Embryonic facial prominence (tissue), 1 donor: ENCODE measurements around the gene PEX11B.
A peak's percentile ranks its signal among the peaks of the same experiment; 100 is the strongest.
"Not testable (repeated sequence)": the region's sequence is repeated elsewhere in the genome, so short reads cannot be mapped to it uniquely, and the experiment has no call there.

ENCODE experiments used
- DNase-seq: peaks from one replicate; pipeline ENCODE4 v3.0.0-alpha.2; 2016; ENCODE audit errors: extremely low spot score

The PEX11B gene

DNA sequence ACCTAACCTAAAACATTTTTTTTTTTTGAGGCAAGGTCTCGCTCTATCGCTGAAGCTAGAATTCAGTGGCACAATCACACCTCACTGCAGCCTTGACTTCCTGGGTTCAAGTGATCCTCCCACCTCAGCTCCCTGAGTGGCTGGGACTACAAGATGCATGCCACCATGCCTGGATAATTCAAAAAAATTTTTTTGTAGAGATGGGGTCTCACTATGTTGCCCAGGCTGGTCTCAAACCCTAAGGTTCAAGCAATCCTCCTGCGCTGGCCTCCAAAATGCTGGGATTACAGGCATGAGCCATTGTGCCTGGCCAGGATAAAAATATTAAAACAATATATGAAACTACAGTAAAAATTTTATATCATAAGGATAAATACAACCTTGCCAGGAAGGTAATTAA, 34.4 kb upstream of the PEX11B start:
- DNase-seq = no peak

DNA sequence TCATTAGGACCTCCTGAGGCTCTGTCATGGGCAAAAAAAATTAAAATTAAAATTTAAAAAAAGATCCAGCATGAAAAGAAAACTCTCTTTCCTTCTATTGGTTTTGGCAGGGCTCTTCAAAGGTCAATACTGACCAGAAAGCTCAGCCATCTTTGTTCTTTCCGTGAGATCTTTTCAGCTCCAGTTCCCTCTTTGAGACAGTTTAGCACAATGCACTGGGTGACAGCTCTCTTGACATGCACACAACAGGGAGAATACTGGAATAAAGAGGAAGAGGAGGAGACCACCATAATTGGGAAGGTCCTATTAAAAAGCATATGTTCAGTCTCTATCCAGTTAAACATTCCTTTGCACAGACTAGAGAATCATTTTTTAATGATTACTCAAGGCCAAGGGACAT, 33.0 kb upstream of the PEX11B start:
- DNase-seq = no peak

DNA sequence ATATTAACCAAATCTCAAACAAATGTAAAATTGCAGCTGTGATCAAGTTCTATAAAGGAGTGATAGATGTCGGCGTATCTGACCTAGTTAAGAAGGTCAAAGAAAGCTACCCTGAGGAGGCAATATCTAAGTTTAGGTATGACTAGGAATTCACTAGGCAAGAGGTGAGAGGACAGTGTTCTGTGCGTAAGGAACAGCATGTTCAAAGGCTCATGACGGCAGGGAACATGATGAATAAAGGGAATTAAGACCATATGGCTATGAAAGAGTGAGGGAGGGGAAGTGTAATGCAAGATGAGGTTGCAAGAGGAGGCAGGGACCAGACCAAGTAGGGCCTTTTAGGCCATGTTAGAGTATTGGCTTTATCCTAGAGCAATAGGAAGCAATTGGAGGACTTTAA, 30.7 kb upstream of the PEX11B start:
- DNase-seq = no peak

DNA sequence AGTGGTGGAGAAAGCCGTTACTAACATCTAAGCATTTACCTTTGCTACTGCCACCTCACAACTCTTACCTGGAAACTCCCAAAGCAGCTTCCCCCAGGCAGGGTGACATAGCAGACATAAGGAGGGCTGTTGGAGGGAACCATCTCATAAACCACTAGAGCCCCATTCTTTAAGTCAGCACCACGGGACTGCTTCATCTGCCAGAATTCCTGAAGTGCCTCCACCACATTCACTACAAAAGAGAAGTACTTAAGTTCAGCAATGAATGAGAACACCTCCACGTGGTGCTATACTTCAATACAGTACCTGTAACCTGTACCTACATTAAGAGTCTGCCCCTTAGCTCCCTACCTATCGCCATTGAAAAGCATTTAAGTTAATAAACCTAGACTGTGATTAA, 29.0 kb upstream of the PEX11B start:
- DNase-seq = no peak

DNA sequence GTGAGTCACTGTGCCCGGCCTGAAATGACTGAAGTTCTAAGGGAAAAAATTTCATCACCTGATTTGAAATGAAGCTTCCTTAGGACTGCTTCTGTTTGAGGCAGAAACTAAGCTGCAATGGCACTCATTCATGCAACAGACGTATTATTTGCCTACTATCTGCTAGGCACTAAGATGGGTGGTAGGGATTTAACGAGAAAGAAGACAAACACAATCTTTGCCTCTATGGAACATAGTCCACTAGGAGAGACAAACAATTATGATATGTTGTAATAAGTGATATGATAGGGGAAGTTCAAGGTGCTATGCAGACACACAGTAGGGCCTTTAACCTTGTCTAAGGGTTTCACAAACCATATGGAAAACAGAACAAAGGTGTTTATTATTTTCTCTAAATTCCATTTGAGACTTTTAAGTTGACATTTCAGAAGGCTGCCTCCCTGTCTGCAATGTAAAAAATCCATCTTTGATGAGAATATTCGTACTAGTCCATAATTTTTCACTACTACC, 28.0 kb upstream of the PEX11B start:
- no peak for DNase-seq

DNA sequence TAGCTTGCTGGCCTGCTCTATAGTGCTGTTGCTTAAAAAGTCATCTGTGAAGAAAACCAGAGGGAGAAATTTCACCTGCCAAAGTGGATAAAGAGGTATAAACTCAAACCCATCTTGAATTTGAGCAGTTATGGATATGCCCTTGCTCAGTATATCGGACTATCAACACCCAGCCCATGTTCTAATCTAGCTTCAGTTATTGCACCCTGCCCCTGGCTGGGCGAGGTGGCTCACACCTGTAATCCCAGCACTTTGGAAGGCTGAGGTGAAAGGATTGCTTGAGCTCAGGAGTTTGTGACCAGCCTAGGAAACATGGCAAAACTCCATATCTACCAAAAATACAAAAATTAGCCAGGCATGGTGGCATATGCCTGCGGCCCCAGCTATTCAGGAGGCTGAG, 26.0 kb upstream of the PEX11B start:
- DNase-seq = no peak

GRCh38 chr1:145942871-145943270, 24.4 kb upstream of the PEX11B start:
- DNase-seq = no peak

GRCh38 chr1:145942405-145942804, 23.9 kb upstream of the PEX11B start:
- DNase-seq = no peak

DNA sequence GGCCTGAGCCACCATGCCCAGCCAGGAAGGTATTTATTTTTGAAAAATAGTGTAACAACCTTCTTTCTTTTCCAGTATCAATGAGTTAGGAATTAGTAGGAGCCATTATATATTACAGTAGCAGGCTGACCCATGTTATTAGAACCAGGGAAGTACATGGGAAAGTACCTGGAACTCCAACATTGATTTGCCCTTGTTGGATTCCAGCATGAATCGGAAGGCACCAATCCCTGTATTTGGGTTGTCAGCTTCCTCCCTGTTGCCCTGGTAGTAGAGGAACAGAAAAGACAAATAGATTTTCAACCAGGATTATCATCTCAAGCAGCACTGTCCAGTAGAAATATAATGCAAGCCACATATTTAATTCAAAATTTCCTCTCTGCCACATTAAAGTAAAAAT, 18.9 kb upstream of the PEX11B start:
- DNase-seq = no peak

DNA sequence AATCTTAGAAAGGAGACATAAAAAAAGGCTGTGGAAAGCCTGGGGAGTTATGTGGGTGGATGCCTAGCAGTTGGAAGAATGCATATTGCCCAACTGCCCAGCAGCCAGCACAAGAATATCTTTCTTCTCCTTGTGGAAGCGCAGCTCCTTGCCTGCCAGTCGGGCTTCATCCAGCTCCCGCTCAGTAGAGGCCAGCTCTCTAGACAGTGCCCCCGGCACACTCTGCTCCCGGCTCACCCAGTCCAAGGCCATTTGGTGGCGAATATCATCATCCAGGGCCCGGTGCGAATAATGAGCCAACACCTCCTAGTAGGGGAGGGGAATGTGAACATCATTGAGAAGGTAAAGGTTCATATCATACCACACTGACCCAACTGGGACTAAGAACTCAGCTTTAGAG, 17.7 kb upstream of the PEX11B start:
- DNase-seq = no peak

- no peak for DNase-seq
These were observed 17.2 kb upstream of the PEX11B start for GRCh38 chr1:145935708-145936107.

- DNase-seq = not testable (repeated sequence)
These were observed 14.0 kb upstream of the PEX11B start for GRCh38 chr1:145932522-145933009.

DNA sequence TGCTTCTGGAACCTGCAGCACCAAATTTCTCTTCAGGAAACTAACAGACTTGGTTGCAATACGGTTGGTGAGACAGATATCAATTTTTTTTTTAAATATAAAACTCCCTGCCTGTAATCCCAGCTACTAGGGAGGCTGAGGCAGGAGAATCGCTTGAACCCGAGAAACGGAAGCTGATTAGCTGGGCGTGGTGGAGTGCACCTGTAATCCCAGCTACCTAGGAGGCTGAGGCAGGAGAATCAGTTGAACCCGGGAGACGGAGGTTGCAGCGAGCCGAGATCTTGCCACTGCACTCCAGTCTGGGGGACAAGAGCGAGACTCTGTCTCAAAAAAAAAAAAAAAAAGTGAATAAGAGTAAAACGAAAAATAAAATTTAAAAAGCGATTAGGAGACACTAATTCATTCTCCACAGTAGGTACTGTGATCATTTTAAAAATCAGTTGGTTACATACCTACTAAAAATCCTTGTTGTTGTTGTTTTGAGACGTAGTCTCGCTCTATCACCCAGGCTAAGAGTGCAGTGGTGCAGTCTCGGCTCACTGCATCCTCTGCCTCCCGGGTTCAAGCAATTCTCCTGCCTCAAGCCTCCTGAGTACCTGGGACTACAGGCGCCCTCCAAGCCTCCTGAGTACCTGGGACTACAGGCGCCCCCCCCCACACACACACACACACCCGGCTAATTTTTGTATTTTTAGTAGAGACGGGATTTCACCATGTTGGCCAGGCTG, 9.6 kb upstream of the PEX11B start:
- no peak for DNase-seq

- peak; percentile 99 for DNase-seq
These were observed 8.8 kb upstream of the PEX11B start, which contains the start of gene RBM8A for GRCh38 chr1:145927063-145927886. RBM8A (minus strand) TSS chr1:145927484; CDS start chr1:145927426, 58 bp downstream.

- DNase-seq = no peak
These were observed 8.2 kb upstream of the PEX11B start for GRCh38 chr1:145926686-145927062.

GRCh38 chr1:145922266-145922665, 3.7 kb upstream of the PEX11B start:
- DNase-seq = no peak

DNA sequence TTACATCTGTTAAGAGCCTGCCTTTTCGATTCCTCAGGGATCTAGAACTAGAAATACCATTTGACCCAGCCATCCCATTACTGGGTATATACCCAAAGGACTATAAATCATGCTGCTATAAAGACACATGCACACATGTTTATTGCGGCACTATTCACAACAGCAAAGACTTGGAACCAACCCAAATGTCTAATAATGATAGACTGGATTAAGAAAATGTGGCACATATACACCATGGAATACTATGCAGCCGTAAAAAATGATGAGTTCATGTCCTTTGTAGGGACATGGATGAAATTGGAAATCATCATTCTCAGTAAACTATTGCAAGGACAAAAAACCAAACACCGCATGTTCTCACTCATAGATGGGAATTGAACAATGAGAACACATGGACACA, 1.8 kb upstream of the PEX11B start:
- DNase-seq = not testable (repeated sequence)

DNA sequence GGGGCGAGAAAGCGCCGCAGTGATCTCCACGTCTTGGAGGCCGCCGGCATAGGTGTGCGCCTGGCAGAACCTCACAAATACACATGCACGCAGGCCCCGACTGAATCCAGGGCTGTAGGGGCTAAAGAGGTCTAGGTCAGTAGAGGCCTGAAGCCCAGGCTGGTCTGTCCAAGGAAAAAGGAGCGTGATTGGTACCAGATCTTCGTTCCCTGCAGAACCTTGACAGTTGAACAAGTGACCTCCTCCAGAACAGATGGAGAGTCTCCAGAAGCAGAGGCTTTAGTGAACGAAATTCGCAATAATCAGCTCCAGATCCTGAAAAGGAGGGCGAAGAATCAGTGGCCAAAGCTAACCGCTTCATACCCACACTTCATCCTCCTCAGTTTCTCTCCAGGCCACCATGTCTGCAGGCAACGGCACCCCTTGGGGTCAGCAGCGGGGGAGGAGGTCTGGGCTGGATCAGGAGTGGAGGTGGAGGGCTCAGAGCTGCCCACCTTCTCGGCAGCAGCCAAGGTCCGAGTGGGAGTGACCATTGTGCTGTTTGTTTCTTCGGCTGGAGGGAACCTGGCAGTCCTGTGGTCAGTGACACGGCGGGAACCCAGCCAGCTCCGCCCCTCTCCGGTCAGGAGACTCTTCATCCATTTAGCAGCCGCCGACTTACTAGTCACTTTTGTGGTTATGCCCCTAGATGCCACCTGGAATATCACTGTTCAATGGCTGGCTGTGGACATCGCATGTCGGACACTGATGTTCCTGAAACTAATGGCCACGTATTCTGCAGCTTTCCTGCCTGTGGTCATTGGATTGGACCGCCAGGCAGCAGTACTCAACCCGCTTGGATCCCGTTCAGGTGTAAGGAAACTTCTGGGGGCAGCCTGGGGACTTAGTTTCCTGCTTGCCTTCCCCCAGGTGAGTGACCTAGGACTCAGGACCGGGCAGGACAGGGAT, 749 bp upstream of the PEX11B start:
- no peak for DNase-seq

GRCh38 chr1:145917595-145917994, 922 bp downstream of the PEX11B start:
- no peak for DNase-seq

- no peak for DNase-seq
These were observed 1.8 kb downstream of the PEX11B start for GRCh38 chr1:145916745-145917144.

DNA sequence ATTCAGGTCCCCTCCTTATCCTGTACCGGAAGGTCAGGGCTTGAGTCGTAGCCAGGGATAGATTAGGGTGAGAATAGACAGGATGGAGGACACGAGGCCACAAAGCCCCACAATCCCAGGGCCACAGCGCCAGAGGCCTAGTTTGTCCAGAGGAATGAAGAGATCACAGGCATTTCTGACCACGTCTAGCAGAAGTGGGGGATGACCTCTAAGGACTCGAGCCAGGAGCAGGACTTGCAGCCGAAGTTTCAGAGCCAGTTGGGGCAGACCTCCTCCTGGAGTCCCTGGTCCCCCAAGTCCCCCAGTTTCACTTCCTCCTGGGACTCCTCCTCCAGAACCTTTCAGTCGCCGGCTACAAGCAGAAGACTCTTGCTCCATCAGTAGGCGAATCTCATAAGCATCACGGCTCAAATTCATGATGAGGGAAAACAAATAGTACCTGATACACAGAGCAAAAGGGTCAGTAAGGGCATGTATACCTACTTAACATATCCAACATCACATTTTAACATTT, 6.3 kb downstream of the PEX11B start:
- DNase-seq = no peak
